ENCODE measurements around the gene CDH26.

CDH26 gene

DNA sequence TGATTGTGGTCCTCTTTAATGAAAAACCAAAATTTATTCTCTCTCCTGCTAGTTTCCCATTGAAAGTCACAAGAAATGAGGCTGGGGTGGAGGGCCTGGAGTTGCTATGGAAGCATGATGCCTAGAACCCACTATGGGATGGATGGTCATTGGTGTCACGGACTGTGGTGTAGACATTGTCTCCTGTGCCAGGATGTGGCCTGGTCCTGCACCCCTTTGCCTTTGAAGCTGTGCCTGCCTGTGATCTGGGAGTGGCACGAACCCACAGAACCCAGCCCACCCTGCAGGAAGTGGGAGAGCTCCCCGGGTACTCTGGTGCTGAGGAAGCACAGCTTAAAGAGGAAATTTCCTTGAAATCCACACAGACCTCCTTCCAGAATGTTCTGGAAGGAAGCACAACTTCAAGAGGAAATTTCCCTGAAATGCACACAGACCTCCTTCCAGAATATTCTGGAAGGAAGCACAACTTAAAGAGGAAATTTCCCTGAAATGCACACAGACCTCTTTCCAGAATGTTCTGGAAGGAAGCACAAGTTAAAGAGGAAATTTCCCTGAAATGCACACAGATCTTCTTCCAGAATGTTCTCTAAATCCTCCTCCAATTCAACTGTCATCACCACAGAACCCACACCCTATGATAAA, 105.6 kb downstream of the CDH26 start:
- no peak for DNase-seq (ENCODE audit: low read depth in 2 of 2)

Data from stimulated activated CD8-positive, alpha-beta memory T cell treated with anti-CD3 and anti-CD28 coated beads, Interleukin-15, amount 100 ng/mL, for 4 hours (primary cell).